GM12878 (cell line): Measurements from ENCODE around the gene KRTAP5-3. TPM values are rescaled to one million over a fixed set of nuclear protein-coding genes. Genes with fewer than 3 reads are reported as not detected.

Experiments
- ATAC-seq: fragments of 200-7000 bp; cut with Tn5 transposase; 3 replicates; pipeline ENCODE4 v1.9.1; 2020; ENCODE audit warnings: mild to moderate bottlenecking, moderate library complexity
- BruUV-seq: library from RNA; stranded (reverse); fragments of 400-500 nt; replicated peaks from 2 replicates; lab custom pipeline; 2021; lab: Mats Ljungman, UMichigan
- CTCF ChIA-PET: fragments of 300-600 bp; sonication (Branson Sonifier 250); formaldehyde crosslinking; extraction: SDS; loops from one replicate; lab custom pipeline; 2021; ENCODE audit warnings: inconsistent platforms; lab: Yijun Ruan, JAX
- POLR2A ChIA-PET: fragments of 350-600 bp; formaldehyde crosslinking; extraction: SDS; loops from one replicate; lab custom pipeline; 2021; ENCODE audit warnings: inconsistent platforms; lab: Charles Lee
- RAD21 ChIA-PET: fragments of 300-600 bp; sonication (Branson Sonifier 250); formaldehyde crosslinking; loops from one replicate; lab custom pipeline; 2023; ENCODE audit warnings: antibody characterized with exemption; ENCODE audit not compliant: unreplicated experiment; lab: Charles Lee
- SMC1A ChIA-PET: fragments of 300-600 bp; sonication (Branson Sonifier 250); formaldehyde crosslinking; loops from one replicate; lab custom pipeline; 2023; ENCODE audit not compliant: unreplicated experiment, uncharacterized antibody; lab: Charles Lee
- DNase-seq: peaks from one replicate; pipeline ENCODE4 v3.0.0-alpha.2; 2011; ENCODE audit warnings: low read depth, low spot score
- FAIRE-seq: peaks from 3 replicates; lab custom pipeline; 2011; peaks lifted over from hg19 to GRCh38; lab: Jason Lieb, UNC
- H2AFZ ChIP-seq: 2 replicates; pipeline ENCODE4 v1.6.0; 2011; ENCODE audit warnings: low read depth, low read length, control low read depth; ENCODE audit not compliant: control insufficient read depth
- H3K27ac ChIP-seq: 2 replicates; pipeline ENCODE4 v1.5.1; 2011; ENCODE audit warnings: control low read depth; ENCODE audit not compliant: control insufficient read depth, insufficient read depth
- H3K27me3 ChIP-seq, 2 experiments: replicated peaks in 1 of 2; 2 replicates each; pipeline versions ENCODE4 v1.6.0 to v1.6.1; 2011; ENCODE audit warnings: low read length in 1 of 2; ENCODE audit not compliant: control insufficient read depth in 2 of 2, insufficient read depth in 2 of 2
- H3K36me3 ChIP-seq, 2 experiments: 2 replicates each; pipeline ENCODE4 v1.5.1; 2011; ENCODE audit warnings: low read length in 1 of 2; ENCODE audit not compliant: control insufficient read depth in 2 of 2, insufficient read depth in 2 of 2
- H3K4me1 ChIP-seq: 2 replicates; pipeline ENCODE4 v1.6.1; 2011; ENCODE audit warnings: mild to moderate bottlenecking, low read length, moderate library complexity, mixed read lengths; ENCODE audit not compliant: control insufficient read depth, insufficient read depth
- H3K4me2 ChIP-seq: 2 replicates; pipeline ENCODE4 v1.6.0; 2011; ENCODE audit warnings: control low read depth; ENCODE audit not compliant: control insufficient read depth, insufficient read depth
- H3K4me3 ChIP-seq: fragments of 200-600 bp; sonication (generic); 2 replicates; pipeline ENCODE4 v1.5.1; 2016
- H3K79me2 ChIP-seq: 2 replicates; pipeline ENCODE4 v1.6.0; 2011; ENCODE audit warnings: low read length; ENCODE audit not compliant: control insufficient read depth, insufficient read depth
- H3K9ac ChIP-seq: 2 replicates; pipeline ENCODE4 v1.8.0; 2011; ENCODE audit warnings: low read length, control low read depth, mixed read lengths; ENCODE audit not compliant: control insufficient read depth, insufficient read depth
- H3K9me3 ChIP-seq: replicated peaks from 3 replicates; pipeline ENCODE4 v1.5.1; 2011; ENCODE audit warnings: mild to moderate bottlenecking, low read length; ENCODE audit not compliant: control insufficient read depth, insufficient read depth
- H4K20me1 ChIP-seq: 2 replicates; pipeline ENCODE4 v1.6.0; 2011; ENCODE audit not compliant: control insufficient read depth, insufficient read depth
- BACH1 ChIP-seq: fragments of 450-650 bp; IDR thresholded peaks from 2 replicates; pipeline ENCODE4 v1.6.1; 2017; ENCODE audit warnings: mild to moderate bottlenecking, borderline replicate concordance
- BMI1 ChIP-seq: fragments of 450-650 bp; IDR thresholded peaks from 2 replicates; pipeline ENCODE4 v1.6.1; 2016; ENCODE audit warnings: mild to moderate bottlenecking, moderate library complexity, borderline replicate concordance
- BRCA1 ChIP-seq: IDR thresholded peaks from 2 replicates; pipeline ENCODE4 v1.6.1; 2011; ENCODE audit warnings: low read depth, low read length, improper control_type of control experiment
- CREB1 ChIP-seq: IDR thresholded peaks from 2 replicates; pipeline ENCODE4 v1.6.1; 2012; ENCODE audit warnings: low read depth, mild to moderate bottlenecking, inconsistent platforms
- FOXK2 ChIP-seq: fragments of 450-650 bp; IDR thresholded peaks from 2 replicates; pipeline ENCODE4 v1.6.1; 2017; ENCODE audit warnings: mild to moderate bottlenecking, moderate library complexity
- MEF2B ChIP-seq: fragments of 450-650 bp; IDR thresholded peaks from 2 replicates; pipeline ENCODE4 v1.6.1; 2018; ENCODE audit warnings: mild to moderate bottlenecking, moderate library complexity; ENCODE audit not compliant: partially characterized antibody, poor library complexity, severe bottlenecking
- NFXL1 ChIP-seq: fragments of 450-650 bp; IDR thresholded peaks from 2 replicates; pipeline ENCODE4 v1.6.1; 2017; ENCODE audit warnings: antibody characterized with exemption, mild to moderate bottlenecking, borderline replicate concordance
- NFYA ChIP-seq: IDR thresholded peaks from 2 replicates; pipeline ENCODE4 v1.6.1; 2011; ENCODE audit warnings: low read depth, mild to moderate bottlenecking, low read length, improper control_type of control experiment, borderline replicate concordance
- NR2C1 ChIP-seq: fragments of 450-650 bp; IDR thresholded peaks from 2 replicates; pipeline ENCODE4 v1.6.1; 2017; ENCODE audit warnings: antibody characterized with exemption, mild to moderate bottlenecking, moderate library complexity
- POLR2AphosphoS2 ChIP-seq: IDR thresholded peaks from 2 replicates; pipeline ENCODE4 v1.6.1; 2011; ENCODE audit warnings: low read depth, mild to moderate bottlenecking, low read length, improper control_type of control experiment, moderate library complexity
- PRDM15 ChIP-seq: fragments of 450-650 bp; formaldehyde crosslinking; IDR thresholded peaks from 2 replicates; pipeline ENCODE4 v1.4.0; 2020; ENCODE audit warnings: mild to moderate bottlenecking, moderate library complexity
- RFX5 ChIP-seq: IDR thresholded peaks from 2 replicates; pipeline ENCODE4 v1.6.1; 2011; ENCODE audit warnings: low read depth, low read length, improper control_type of control experiment
- RUNX3 ChIP-seq: IDR thresholded peaks from 2 replicates; pipeline ENCODE4 v1.6.1; 2012; ENCODE audit warnings: low read length, inconsistent platforms
- STAT1 ChIP-seq: fragments of 450-650 bp; conservative IDR thresholded peaks from 2 replicates; pipeline ENCODE4 v1.6.1; 2014; ENCODE audit warnings: antibody characterized with exemption, mild to moderate bottlenecking
- ZNF207 ChIP-seq: fragments of 450-650 bp; IDR thresholded peaks from 2 replicates; pipeline ENCODE4 v1.6.1; 2014; ENCODE audit warnings: antibody characterized with exemption, mild to moderate bottlenecking, borderline replicate concordance
- WGBS: methylation state at CpG from one replicate; pipeline ENCODE4 v1.1.6; 2016; ENCODE audit warnings: low lambda C conversion rate; ENCODE audit not compliant: insufficient replicate concordance, insufficient coverage; ENCODE audit errors: missing lambda C conversion rate; 5-methylcytosine and 5-hydroxymethylcytosine counted together
- in situ Hi-C: fragments of 300-500 bp; cut with MboI; formaldehyde crosslinking; loops from 9 replicates; pipeline ENCODE4 v1.14.3; 2018; ENCODE audit warnings: mixed read lengths
- intact Hi-C: fragments of 100-400 bp; cut with micrococcal nuclease; formaldehyde crosslinking; loops from one replicate; pipeline ENCODE4 v1.14.2; 2022; ENCODE audit not compliant: unreplicated experiment
- polyA plus RNA-seq, 11 experiments: library from polyadenylated mRNA; depleted of rRNA in 4 of 11; unstranded in 6 of 11; stranded (reverse) in 5 of 11; fragments of >200 nt; fragmentation: Nextera tagmentation in 4 of 11; fragmentation: Illumina TruSeq in 1 of 11; extraction: Ambion mirVana in 4 of 11; extraction: Trizol in 1 of 11; gene quantifications; 1 replicate in 1 of 11; 2 replicates in 10 of 11; pipeline versions ENCODE4 v1.2.1 to v1.2.3, GENCODE V29; 2011 to 2016; ENCODE audit warnings: inconsistent platforms in 2 of 11, missing spikeins in 2 of 11, low read depth in 1 of 11
- total RNA-seq, 4 experiments: library from RNA; depleted of rRNA in 3 of 4; stranded (reverse); fragments of >200 nt in 3 of 4; fragmentation: Illumina TruSeq in 1 of 4; extraction: Trizol in 1 of 4; gene quantifications; 2 replicates each; pipeline versions ENCODE4 v1.2.1 to v1.2.3, GENCODE V29; 2013 to 2021

The KRTAP5-3 gene
- total and polyA plus RNA-seq, 10 of the 15 experiments (the other 5 are each of a cell fraction or from before 2014, with no cell fraction given) = not detected

GRCh38 chr11:1641096-1641495 lies 32.8 kb upstream of the KRTAP5-3 start:
- no peak for DNase-seq
- Histone ChIP-seq H3K9ac (no peak overlapping the region), H3K79me2 (no peaks in the 10 kb centered on the region), H3K4me1 (no peaks in the 10 kb centered on the region), H3K36me3 (no peaks in the 10 kb centered on the region), H3K4me2 (no peak overlapping the region), H4K20me1 (no peaks in the 10 kb centered on the region), H3K9me3 (no peaks in the 10 kb centered on the region), H2AFZ (no peak overlapping the region), H3K4me3 (no peak overlapping the region), H3K27me3 (no peaks in the 10 kb centered on the region; a peak in 2 of 4 replicates), H3K27ac (no peak overlapping the region)
- SMC1A ChIA-PET = no interaction called here
- ATAC-seq = no peak
- RAD21 ChIA-PET = interaction anchor here (1.0 kb wide), 1 partner anchor 12 kb away, joined by 3 read pairs; no protein-coding TSS in a partner anchor
- no peak for TF ChIP-seq POLR2AphosphoS2
- no peak for TF ChIP-seq BACH1
- no peak for TF ChIP-seq MEF2B
- TF ChIP-seq CREB1 = no peak
- no peak for TF ChIP-seq PRDM15 (CRISPR knock-in tag)
- TF ChIP-seq NR2C1 = no peak
- no peak for TF ChIP-seq BRCA1
- no peak for TF ChIP-seq RUNX3
- TF ChIP-seq ZNF207 = no peak
- no peak for TF ChIP-seq FOXK2
- TF ChIP-seq BMI1 = no peak
- no peak for TF ChIP-seq NFXL1
- TF ChIP-seq STAT1 = no peak
- TF ChIP-seq NFYA = no peak
- TF ChIP-seq RFX5 = no peak
- intact Hi-C loops (no loop called here), in situ Hi-C loops (no loop called here)
- 37% methylated on average over 15 of the region's 15 CpGs for WGBS
- BruUV-seq = no TSS peak
- FAIRE-seq = no peak
- CTCF ChIA-PET = interaction anchor here (3.6 kb wide), 1 partner anchor 11 kb away, joined by 23 read pairs; no protein-coding TSS in a partner anchor
- POLR2A ChIA-PET = no interaction called here
